ENCODE results near the gene IGSF21.
"Not testable (repeated sequence)": the region's sequence is repeated elsewhere in the genome, so short reads cannot be mapped to it uniquely, and the experiment has no call there.

GRCh38 chr1:18165640-18166039 is 58.0 kb downstream of the IGSF21 start:
- not testable (repeated sequence) for TF ChIP-seq AR (CRISPR knock-in tag; IDR thresholded peaks at IDR 0.05); CTCF (IDR thresholded peaks at IDR 0.05); ZBTB21 (CRISPR knock-in tag; IDR thresholded peaks at IDR 0.05; ENCODE audit: borderline replicate concordance); ATF3 (CRISPR knock-in tag; conservative IDR thresholded peaks at IDR 0.05); E2F1 (CRISPR knock-in tag; IDR thresholded peaks at IDR 0.05); CREM (CRISPR knock-in tag; IDR thresholded peaks at IDR 0.05); ELF4 (CRISPR knock-in tag; IDR thresholded peaks at IDR 0.05; ENCODE audit: low read depth); MAX (CRISPR knock-in tag; IDR thresholded peaks at IDR 0.05); NFATC4 (CRISPR knock-in tag; IDR thresholded peaks at IDR 0.05); EMX1 (CRISPR knock-in tag; IDR thresholded peaks at IDR 0.05); NR2C2 (CRISPR knock-in tag; IDR thresholded peaks at IDR 0.05); ARID4B (CRISPR knock-in tag; IDR thresholded peaks at IDR 0.05; ENCODE audit: borderline replicate concordance)

All from WTC11 (cell line).